SK-N-SH treated with all-trans-retinoic acid at 6 μM for 48 hours (cell line): ENCODE measurements around the gene KCNS1.

ENCODE experiments used
- ATAC-seq: fragments of 200-7000 bp; cut with Tn5 transposase; 3 replicates; pipeline ENCODE4 v1.9.1; 2020; ENCODE audit warnings: mild to moderate bottlenecking, moderate library complexity
- BACH2 ChIP-seq: fragments of 250-450 bp; sonication (Bioruptor Pico); IDR thresholded peaks from 2 replicates; pipeline ENCODE4 v1.9.0; 2021; ENCODE audit warnings: mild to moderate bottlenecking, borderline replicate concordance
- CSDC2 ChIP-seq: fragments of 250-450 bp; sonication (Bioruptor Pico); IDR thresholded peaks from 2 replicates; pipeline ENCODE4 v1.5.0; 2020; ENCODE audit warnings: mild to moderate bottlenecking, moderate library complexity
- ESRRG ChIP-seq: fragments of 250-450 bp; sonication (Bioruptor Pico); IDR thresholded peaks from 2 replicates; pipeline ENCODE4 v1.6.1; 2021; ENCODE audit warnings: mild to moderate bottlenecking
- GLIS3 ChIP-seq: fragments of 250-450 bp; sonication (Bioruptor Pico); IDR thresholded peaks from 2 replicates; pipeline ENCODE4 v1.5.0; 2020; ENCODE audit warnings: mild to moderate bottlenecking, moderate library complexity
- ISL1 ChIP-seq: fragments of 250-450 bp; sonication (Bioruptor Pico); IDR thresholded peaks from 2 replicates; pipeline ENCODE4 v2.1.2; 2022; ENCODE audit warnings: mild to moderate bottlenecking, moderate library complexity
- PATZ1 ChIP-seq: fragments of 250-450 bp; sonication (Bioruptor Pico); IDR thresholded peaks from 2 replicates; pipeline ENCODE4 v1.8.0; 2020; ENCODE audit warnings: mild to moderate bottlenecking, moderate library complexity, borderline replicate concordance
- RARB ChIP-seq: fragments of 250-450 bp; sonication (Bioruptor Pico); IDR thresholded peaks from 2 replicates; pipeline ENCODE4 v1.8.0; 2021; ENCODE audit warnings: mild to moderate bottlenecking, moderate library complexity
- SNAI2 ChIP-seq: fragments of 250-450 bp; sonication (Bioruptor Pico); IDR thresholded peaks from 2 replicates; pipeline ENCODE4 v1.5.0; 2020; ENCODE audit warnings: mild to moderate bottlenecking, moderate library complexity
- TCF4 ChIP-seq: fragments of 250-450 bp; sonication (Bioruptor Pico); IDR thresholded peaks from 2 replicates; pipeline ENCODE4 v1.8.0; 2021; ENCODE audit warnings: mild to moderate bottlenecking, moderate library complexity, borderline replicate concordance
- TSHZ2 ChIP-seq: fragments of 250-450 bp; sonication (Bioruptor Pico); IDR thresholded peaks from 2 replicates; pipeline ENCODE4 v1.5.0; 2020; ENCODE audit warnings: mild to moderate bottlenecking, moderate library complexity
- ZC3H10 ChIP-seq: fragments of 250-450 bp; sonication (Bioruptor Pico); IDR thresholded peaks from 2 replicates; pipeline ENCODE4 v1.5.1; 2021; ENCODE audit warnings: mild to moderate bottlenecking, moderate library complexity
- ZFP3 ChIP-seq: fragments of 250-450 bp; sonication (Bioruptor Pico); IDR thresholded peaks from 2 replicates; pipeline ENCODE4 v1.5.0; 2020; ENCODE audit warnings: mild to moderate bottlenecking, moderate library complexity
- ZFP30 ChIP-seq: fragments of 450-650 bp; formaldehyde crosslinking; IDR thresholded peaks from 2 replicates; pipeline ENCODE4 v1.5.0; 2022; ENCODE audit warnings: mild to moderate bottlenecking, moderate library complexity
- ZNF70 ChIP-seq: fragments of 450-650 bp; formaldehyde crosslinking; IDR thresholded peaks from 2 replicates; pipeline ENCODE4 v1.5.0; 2020; ENCODE audit warnings: mild to moderate bottlenecking, moderate library complexity
- ZNF8 ChIP-seq: fragments of 450-650 bp; formaldehyde crosslinking; IDR thresholded peaks from 2 replicates; pipeline ENCODE4 v1.5.0; 2020; ENCODE audit warnings: mild to moderate bottlenecking, moderate library complexity
- TF ChIP-seq, protein P1 (sequence below): fragments of 250-450 bp; sonication (Bioruptor Pico); IDR thresholded peaks from 2 replicates; pipeline ENCODE4 v1.8.0; 2021; ENCODE audit warnings: low read depth, mild to moderate bottlenecking, moderate library complexity, borderline replicate concordance
- TF ChIP-seq, protein P2 (sequence below): fragments of 250-450 bp; sonication (Bioruptor Pico); IDR thresholded peaks from 2 replicates; pipeline ENCODE4 v1.5.1; 2020; ENCODE audit warnings: low read depth, mild to moderate bottlenecking, moderate library complexity
- TF ChIP-seq, protein P3 (sequence below): fragments of 250-450 bp; sonication (Bioruptor Pico); IDR thresholded peaks from 2 replicates; pipeline ENCODE4 v1.5.1; 2021; ENCODE audit warnings: mild to moderate bottlenecking, moderate library complexity

The KCNS1 gene

DNA sequence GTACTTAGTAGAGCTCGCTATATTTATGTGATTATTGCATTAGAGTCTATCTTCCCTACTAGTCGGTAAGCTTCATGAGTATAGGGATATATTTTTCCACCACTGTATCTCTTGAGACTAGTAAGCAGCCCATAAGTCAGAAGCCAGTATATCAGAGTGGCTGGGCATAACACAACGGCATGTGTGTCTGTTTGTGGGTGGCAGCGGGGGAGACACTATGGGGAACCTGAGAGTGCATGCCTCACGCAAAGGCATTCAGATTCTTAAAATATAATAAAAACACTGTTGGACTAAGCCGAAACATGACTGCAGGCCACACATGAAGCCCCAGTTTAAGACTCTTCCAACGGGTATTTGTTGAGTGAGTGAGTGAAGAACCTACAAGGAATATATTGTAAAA is 8.0 kb downstream of the KCNS1 start:
- no peak for TF ChIP-seq SNAI2
- no peak for TF ChIP-seq CSDC2 (CRISPR knock-in tag)
- TF ChIP-seq ZNF70, result no peak
- TF ChIP-seq ESRRG (CRISPR knock-in tag), result no peak
- TF ChIP-seq, protein P1, sequence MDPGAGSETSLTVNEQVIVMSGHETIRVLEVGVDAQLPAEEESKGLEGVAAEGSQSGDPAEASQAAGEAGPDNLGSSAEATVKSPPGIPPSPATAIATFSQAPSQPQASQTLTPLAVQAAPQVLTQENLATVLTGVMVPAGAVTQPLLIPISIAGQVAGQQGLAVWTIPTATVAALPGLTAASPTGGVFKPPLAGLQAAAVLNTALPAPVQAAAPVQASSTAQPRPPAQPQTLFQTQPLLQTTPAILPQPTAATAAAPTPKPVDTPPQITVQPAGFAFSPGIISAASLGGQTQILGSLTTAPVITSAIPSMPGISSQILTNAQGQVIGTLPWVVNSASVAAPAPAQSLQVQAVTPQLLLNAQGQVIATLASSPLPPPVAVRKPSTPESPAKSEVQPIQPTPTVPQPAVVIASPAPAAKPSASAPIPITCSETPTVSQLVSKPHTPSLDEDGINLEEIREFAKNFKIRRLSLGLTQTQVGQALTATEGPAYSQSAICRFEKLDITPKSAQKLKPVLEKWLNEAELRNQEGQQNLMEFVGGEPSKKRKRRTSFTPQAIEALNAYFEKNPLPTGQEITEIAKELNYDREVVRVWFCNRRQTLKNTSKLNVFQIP (CRISPR knock-in tag), result no peak
- TF ChIP-seq, all 23 proteins: peak for 0
- no peak for ATAC-seq

- no peak for ATAC-seq
Measured at GRCh38 chr20:45091366-45091765, 9.6 kb downstream of the KCNS1 start.

More at GRCh38 chr20:45091366-45091765, 9.6 kb downstream of the KCNS1 start:
- TF ChIP-seq RARB, result no peak
- no peak for TF ChIP-seq ISL1 (CRISPR knock-in tag)
- no peak for TF ChIP-seq SNAI2
- no peak for TF ChIP-seq ZFP30 (CRISPR knock-in tag)
- no peak for TF ChIP-seq TSHZ2 (CRISPR knock-in tag)
- no peak for TF ChIP-seq ZNF70
- no peak for TF ChIP-seq PATZ1 (CRISPR knock-in tag)
- TF ChIP-seq CSDC2 (CRISPR knock-in tag), result no peak
- TF ChIP-seq, protein P2, sequence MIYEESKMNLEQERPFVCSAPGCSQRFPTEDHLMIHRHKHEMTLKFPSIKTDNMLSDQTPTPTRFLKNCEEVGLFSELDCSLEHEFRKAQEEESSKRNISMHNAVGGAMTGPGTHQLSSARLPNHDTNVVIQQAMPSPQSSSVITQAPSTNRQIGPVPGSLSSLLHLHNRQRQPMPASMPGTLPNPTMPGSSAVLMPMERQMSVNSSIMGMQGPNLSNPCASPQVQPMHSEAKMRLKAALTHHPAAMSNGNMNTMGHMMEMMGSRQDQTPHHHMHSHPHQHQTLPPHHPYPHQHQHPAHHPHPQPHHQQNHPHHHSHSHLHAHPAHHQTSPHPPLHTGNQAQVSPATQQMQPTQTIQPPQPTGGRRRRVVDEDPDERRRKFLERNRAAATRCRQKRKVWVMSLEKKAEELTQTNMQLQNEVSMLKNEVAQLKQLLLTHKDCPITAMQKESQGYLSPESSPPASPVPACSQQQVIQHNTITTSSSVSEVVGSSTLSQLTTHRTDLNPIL (CRISPR knock-in tag), result no peak
- TF ChIP-seq BACH2 (CRISPR knock-in tag), result no peak
- TF ChIP-seq TCF4 (CRISPR knock-in tag), result no peak
- no peak for TF ChIP-seq GLIS3
- TF ChIP-seq ZFP3, result no peak
- TF ChIP-seq, protein P3, sequence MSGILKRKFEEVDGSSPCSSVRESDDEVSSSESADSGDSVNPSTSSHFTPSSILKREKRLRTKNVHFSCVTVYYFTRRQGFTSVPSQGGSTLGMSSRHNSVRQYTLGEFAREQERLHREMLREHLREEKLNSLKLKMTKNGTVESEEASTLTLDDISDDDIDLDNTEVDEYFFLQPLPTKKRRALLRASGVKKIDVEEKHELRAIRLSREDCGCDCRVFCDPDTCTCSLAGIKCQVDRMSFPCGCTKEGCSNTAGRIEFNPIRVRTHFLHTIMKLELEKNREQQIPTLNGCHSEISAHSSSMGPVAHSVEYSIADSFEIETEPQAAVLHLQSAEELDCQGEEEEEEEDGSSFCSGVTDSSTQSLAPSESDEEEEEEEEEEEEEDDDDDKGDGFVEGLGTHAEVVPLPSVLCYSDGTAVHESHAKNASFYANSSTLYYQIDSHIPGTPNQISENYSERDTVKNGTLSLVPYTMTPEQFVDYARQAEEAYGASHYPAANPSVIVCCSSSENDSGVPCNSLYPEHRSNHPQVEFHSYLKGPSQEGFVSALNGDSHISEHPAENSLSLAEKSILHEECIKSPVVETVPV (CRISPR knock-in tag), result no peak
- no peak for TF ChIP-seq ZC3H10
- TF ChIP-seq ESRRG (CRISPR knock-in tag), result no peak
- no peak for TF ChIP-seq ZNF8 (CRISPR knock-in tag)
- TF ChIP-seq, protein P1 (CRISPR knock-in tag), result no peak
